HG02623 (cell line): ENCODE data around the gene CPSF4.
"Not testable (repeated sequence)": the region's sequence is repeated elsewhere in the genome, so short reads cannot be mapped to it uniquely, and the experiment has no call there.

Source experiments
- ATAC-seq: cut with Tn5 transposase; IDR thresholded peaks from one replicate; pipeline ENCODE4 v1.9.1; 2021; ENCODE audit warnings: moderate library complexity; ENCODE audit not compliant: unreplicated experiment

Gene CPSF4

GRCh38 chr7:99407872-99408378 lies 30.8 kb upstream of the CPSF4 start:
- no peak for ATAC-seq

GRCh38 chr7:99408379-99409191 lies 30.2 kb upstream of the CPSF4 start, which contains the start of the genes BUD31 and PDAP1:
Gene BUD31 (plus strand): TSS chr7:99408969. CDS start chr7:99411093, 2,124 bp downstream.
Gene PDAP1 (minus strand): TSS chr7:99408597. CDS start chr7:99408548, 49 bp downstream.
- ATAC-seq, result peak; percentile 75

- ATAC-seq, result peak; percentile 3
Observed at GRCh38 chr7:99409192-99409572, 29.6 kb upstream of the CPSF4 start.

- ATAC-seq, result no peak
Observed at GRCh38 chr7:99409806-99410205, 28.9 kb upstream of the CPSF4 start.

GRCh38 chr7:99410635-99411034 lies 28.1 kb upstream of the CPSF4 start:
- no peak for ATAC-seq

- not testable (repeated sequence) for ATAC-seq
Observed at GRCh38 chr7:99415513-99416127, 23.1 kb upstream of the CPSF4 start.

- ATAC-seq, result no peak
Observed at GRCh38 chr7:99418260-99418659, 20.5 kb upstream of the CPSF4 start.

GRCh38 chr7:99419323-99420021 lies 19.3 kb upstream of the CPSF4 start:
- no peak for ATAC-seq

- no peak for ATAC-seq
Observed at GRCh38 chr7:99420213-99420612, 18.5 kb upstream of the CPSF4 start.

GRCh38 chr7:99420986-99421385 lies 17.8 kb upstream of the CPSF4 start:
- ATAC-seq, result no peak

- no peak for ATAC-seq
Observed at GRCh38 chr7:99422186-99422585, 16.6 kb upstream of the CPSF4 start.

- ATAC-seq, result no peak
Observed at GRCh38 chr7:99422625-99423024, 16.1 kb upstream of the CPSF4 start.

- no peak for ATAC-seq
Observed at GRCh38 chr7:99424932-99425730, 13.6 kb upstream of the CPSF4 start.

GRCh38 chr7:99428972-99429566 lies 9.7 kb upstream of the CPSF4 start:
- ATAC-seq, result no peak

- ATAC-seq, result no peak
Observed at GRCh38 chr7:99429756-99430155, 9.0 kb upstream of the CPSF4 start.

- ATAC-seq, result not testable (repeated sequence)
Observed at GRCh38 chr7:99431756-99432540, 6.8 kb upstream of the CPSF4 start.

- ATAC-seq, result no peak
Observed at GRCh38 chr7:99433158-99433557, 5.6 kb upstream of the CPSF4 start.

- ATAC-seq, result no peak
Observed at GRCh38 chr7:99437946-99438572, 684 bp upstream of the CPSF4 start.

- no peak for ATAC-seq
Observed at GRCh38 chr7:99440195-99440594, 1.5 kb downstream of the CPSF4 start.
